Adipocyte (in vitro differentiated cells): Measurements from ENCODE around the gene TMEM181.
"Not testable (repeated sequence)": the region's sequence is repeated elsewhere in the genome, so short reads cannot be mapped to it uniquely, and the experiment has no call there.

Experiments used
- DNase-seq: peaks from one replicate; pipeline ENCODE4 v3.0.0-alpha.2; 2015; ENCODE audit warnings: low read depth
- H3K27me3 ChIP-seq: replicated peaks from 2 replicates; pipeline ENCODE4 v1.7.0; 2013; ENCODE audit warnings: mild to moderate bottlenecking, low read length, moderate library complexity; ENCODE audit not compliant: control insufficient read depth, insufficient read depth
- H3K36me3 ChIP-seq: 2 replicates; pipeline ENCODE4 v1.7.0; 2013; ENCODE audit warnings: low read length, mild to moderate bottlenecking, moderate library complexity; ENCODE audit not compliant: control insufficient read depth, insufficient read depth, severe bottlenecking
- H3K4me1 ChIP-seq: 2 replicates; pipeline ENCODE4 v1.7.0; 2013; ENCODE audit warnings: mild to moderate bottlenecking, low read length, moderate library complexity; ENCODE audit not compliant: control insufficient read depth, insufficient read depth
- H3K4me3 ChIP-seq: 2 replicates; pipeline ENCODE4 v1.7.0; 2013; ENCODE audit warnings: mild to moderate bottlenecking, low read length, moderate library complexity
- H3K9ac ChIP-seq: 2 replicates; pipeline ENCODE4 v1.7.0; 2013; ENCODE audit warnings: mild to moderate bottlenecking, low read length, moderate library complexity
- H3K9me3 ChIP-seq: 2 replicates; pipeline ENCODE4 v1.7.0; 2013; ENCODE audit warnings: mild to moderate bottlenecking, low read length, moderate library complexity; ENCODE audit not compliant: control insufficient read depth

Gene TMEM181

GRCh38 chr6:158556113-158556512, 3.8 kb upstream of the TMEM181 start:
- Histone ChIP-seq H3K4me3 (no peak overlapping the region), H3K36me3 (no peaks in the 10 kb centered on the region), H3K9me3 (no peaks in the 10 kb centered on the region), H3K27me3 (no peaks in the 10 kb centered on the region), H3K4me1 (peaks cover 9% of the 10 kb centered on the region), H3K9ac (no peak overlapping the region)
- DNase-seq = no peak

DNA sequence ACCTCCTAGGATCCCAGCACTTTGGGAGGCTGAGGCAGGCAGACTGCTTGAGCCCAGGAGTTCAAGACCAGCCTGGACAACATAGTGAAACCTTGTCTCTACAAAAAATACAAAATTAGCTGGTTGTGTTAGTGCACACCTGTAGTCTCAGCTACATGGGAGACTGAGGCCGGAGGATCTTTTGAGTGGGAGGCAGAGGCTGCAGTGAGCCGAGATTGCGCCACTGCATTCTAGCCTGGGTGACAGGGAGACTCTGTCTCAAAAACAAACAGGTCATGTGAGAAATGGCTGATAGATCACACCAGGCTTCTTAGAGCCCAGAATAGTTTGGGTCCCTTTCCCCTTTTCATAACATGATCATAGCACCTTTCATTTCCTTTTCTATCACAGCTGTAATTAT, 2.8 kb upstream of the TMEM181 start:
- DNase-seq = not testable (repeated sequence)

GRCh38 chr6:158557927-158558326, 2.0 kb upstream of the TMEM181 start:
- no peaks in the 10 kb centered on the region for H3K9me3 ChIP-seq
- H3K9ac ChIP-seq = no peak overlapping the region
- H3K27me3 ChIP-seq = no peaks in the 10 kb centered on the region
- no peaks in the 10 kb centered on the region for H3K36me3 ChIP-seq
- no peak overlapping the region for H3K4me3 ChIP-seq
- DNase-seq = no peak
- H3K4me1 ChIP-seq = peaks cover 24% of the 10 kb centered on the region

More for the DNA sequence above, 2.8 kb upstream of the TMEM181 start:
- H3K27me3 ChIP-seq, H3K9ac ChIP-seq, H3K4me3 ChIP-seq, H3K9me3 ChIP-seq, H3K36me3 ChIP-seq: not testable (repeated sequence)
- peaks cover 19% of the 10 kb centered on the region for H3K4me1 ChIP-seq

- peaks cover 30% of the 10 kb centered on the region for H3K4me1 ChIP-seq
- peak overlapping the region; percentile 92 for H3K4me3 ChIP-seq
- no peaks in the 10 kb centered on the region for H3K9me3 ChIP-seq
- H3K9ac ChIP-seq = no peak overlapping the region
- DNase-seq = no peak
- H3K36me3 ChIP-seq = no peaks in the 10 kb centered on the region
- H3K27me3 ChIP-seq = no peaks in the 10 kb centered on the region
Observed at GRCh38 chr6:158558415-158559306, 1.2 kb upstream of the TMEM181 start.

DNA sequence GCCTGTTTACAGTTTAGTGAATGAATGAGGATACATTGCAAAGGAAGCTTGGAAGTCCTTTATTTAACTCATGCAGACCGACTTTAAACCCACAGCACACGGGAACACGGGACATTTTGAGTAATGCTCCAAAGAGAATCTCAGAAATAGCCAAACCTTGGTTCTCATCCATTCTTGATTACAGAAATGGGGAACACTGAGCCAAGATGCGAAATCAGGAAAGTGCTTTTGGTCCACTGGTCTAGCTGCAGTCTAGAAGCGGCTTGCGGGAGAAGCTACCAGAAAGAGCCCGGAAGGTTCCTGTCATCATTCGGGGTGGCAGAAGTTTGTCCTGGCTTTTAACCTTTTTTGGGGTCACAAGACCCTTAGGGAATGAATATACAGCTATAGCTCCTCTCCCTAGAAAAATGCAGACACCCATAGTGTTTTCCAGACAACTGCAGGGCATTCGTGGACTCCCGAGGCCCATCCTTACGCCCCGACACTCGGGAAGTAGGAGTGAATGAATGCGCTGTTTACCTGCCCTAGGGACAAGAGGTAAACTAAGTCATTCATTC, 475 bp upstream of the TMEM181 start:
- Histone ChIP-seq H3K27me3 (no peaks in the 10 kb centered on the region), H3K4me3 (peak overlapping the region; percentile 92)
- no peak for DNase-seq

DNA sequence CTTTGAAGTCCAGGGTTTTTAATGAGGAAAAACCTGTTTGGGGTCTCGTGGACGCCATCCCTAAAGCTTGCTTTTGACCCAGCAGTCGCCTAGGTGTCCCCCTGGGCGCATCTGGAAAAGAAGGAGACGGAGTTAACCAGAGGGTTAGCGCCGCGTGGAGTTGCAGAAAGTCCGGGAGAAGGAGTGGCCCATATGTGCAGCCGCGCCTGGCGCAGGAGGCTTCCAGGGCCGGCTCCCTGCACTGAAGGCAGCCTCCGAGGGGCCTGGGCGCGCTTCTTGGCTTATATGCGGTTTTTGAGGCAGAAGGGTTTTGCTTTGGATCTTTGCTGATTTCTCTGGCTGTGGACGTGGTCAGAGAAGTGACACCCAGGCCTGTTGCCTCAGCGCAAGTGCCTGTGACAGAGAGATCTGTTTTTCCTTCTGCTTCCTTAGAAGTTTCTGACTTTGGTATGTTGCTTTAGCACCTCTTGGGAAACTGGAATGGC, 987 bp downstream of the TMEM181 start:
- H3K4me3 ChIP-seq = peak overlapping the region; percentile 92
- H3K27me3 ChIP-seq = no peaks in the 10 kb centered on the region
- peak overlapping the region; percentile 87 for H3K9ac ChIP-seq
- peaks cover 33% of the 10 kb centered on the region for H3K4me1 ChIP-seq
- peak; percentile 70 for DNase-seq
- H3K36me3 ChIP-seq = no peaks in the 10 kb centered on the region
- no peaks in the 10 kb centered on the region for H3K9me3 ChIP-seq

More for the DNA sequence above, 475 bp upstream of the TMEM181 start:
- Histone ChIP-seq H3K4me1 (peaks cover 33% of the 10 kb centered on the region), H3K9me3 (no peaks in the 10 kb centered on the region), H3K36me3 (no peaks in the 10 kb centered on the region), H3K9ac (peak overlapping the region; percentile 87)

DNA sequence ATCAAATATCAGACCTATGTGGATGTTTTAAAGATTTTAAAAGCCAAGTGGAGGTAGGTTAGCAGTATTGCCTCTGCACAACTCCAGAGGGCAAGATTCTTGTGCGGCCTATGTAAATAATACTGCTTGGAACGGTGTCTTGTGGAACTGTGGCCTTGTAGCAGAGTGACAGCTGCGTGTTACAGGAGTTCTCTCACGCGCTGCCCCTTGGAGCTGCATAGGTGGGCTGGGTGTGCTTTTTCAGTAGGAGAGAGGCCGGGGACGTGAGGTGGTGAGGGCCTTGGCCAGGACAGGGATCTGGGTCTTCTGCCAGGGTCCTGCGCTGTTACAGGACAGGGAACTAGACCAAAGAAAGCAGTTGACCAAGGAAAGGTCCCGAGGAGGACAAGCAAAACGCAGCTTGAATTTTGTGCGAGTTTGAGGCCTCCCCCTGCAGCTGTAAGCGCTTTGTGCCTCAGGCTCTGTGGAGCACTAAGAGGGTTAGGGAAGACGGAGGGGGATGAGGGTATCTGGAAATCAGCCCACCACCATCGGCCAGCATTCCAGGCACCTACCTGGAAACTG, 1.5 kb downstream of the TMEM181 start:
- DNase-seq = no peak
- no peaks in the 10 kb centered on the region for H3K27me3 ChIP-seq
- H3K9me3 ChIP-seq = no peaks in the 10 kb centered on the region
- H3K4me3 ChIP-seq = peak overlapping the region; percentile 92
- H3K36me3 ChIP-seq = no peaks in the 10 kb centered on the region
- peak overlapping the region; percentile 87 for H3K9ac ChIP-seq
- peaks cover 33% of the 10 kb centered on the region for H3K4me1 ChIP-seq

- no peaks in the 10 kb centered on the region for H3K36me3 ChIP-seq
Observed at GRCh38 chr6:158561938-158562337, 2.0 kb downstream of the TMEM181 start.

DNA sequence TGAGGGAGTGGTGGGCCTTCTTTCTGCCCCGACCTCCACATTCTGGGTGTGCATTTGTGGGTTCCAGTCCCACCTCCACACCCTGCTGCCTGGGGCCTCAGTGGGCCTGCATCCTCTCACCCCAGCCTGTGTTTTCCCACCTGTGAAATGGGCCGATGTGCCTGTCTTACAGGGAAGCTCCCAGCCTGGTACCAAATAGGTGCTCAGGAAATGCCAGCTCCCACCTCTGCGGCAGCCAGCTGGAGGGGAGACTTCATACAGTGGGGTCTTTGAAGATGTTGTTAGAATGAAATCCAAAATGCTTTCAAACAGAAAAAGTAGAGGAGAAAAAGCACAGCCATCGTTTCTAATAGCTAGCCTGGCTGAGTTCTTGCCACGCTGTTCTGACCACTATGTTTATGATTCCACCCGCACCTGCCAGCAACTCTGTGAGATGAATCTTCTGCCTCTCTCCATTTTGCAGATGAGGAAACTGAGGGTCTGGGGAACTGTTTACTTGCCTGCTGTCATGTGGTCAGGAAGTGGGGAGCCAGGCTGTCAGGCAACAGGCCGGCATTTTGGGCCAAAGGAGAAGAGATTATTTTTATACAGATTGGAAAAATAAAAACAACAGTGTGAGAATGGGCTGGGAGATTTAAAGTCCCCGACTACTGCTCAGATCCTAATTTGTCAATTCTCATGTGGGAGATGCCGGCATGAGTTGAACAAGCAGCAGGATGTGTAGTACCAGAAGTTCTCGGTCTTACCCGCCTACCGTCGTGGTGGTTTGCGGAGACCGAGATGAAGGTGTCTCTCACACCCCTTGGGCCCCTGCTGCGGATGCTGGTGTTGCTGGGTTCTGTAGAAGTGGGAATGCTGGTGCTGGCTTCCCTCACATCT, 4.6 kb downstream of the TMEM181 start:
- Histone ChIP-seq H3K27me3 (no peaks in the 10 kb centered on the region), H3K9me3 (no peaks in the 10 kb centered on the region), H3K9ac (no peak overlapping the region), H3K36me3 (no peaks in the 10 kb centered on the region), H3K4me3 (no peak overlapping the region), H3K4me1 (peaks cover 28% of the 10 kb centered on the region)
- no peak for DNase-seq

More at GRCh38 chr6:158561938-158562337, 2.0 kb downstream of the TMEM181 start:
- Histone ChIP-seq H3K4me3 (peak overlapping the region; percentile 92), H3K4me1 (peaks cover 33% of the 10 kb centered on the region), H3K9ac (peak overlapping the region; percentile 87), H3K27me3 (no peaks in the 10 kb centered on the region), H3K9me3 (no peaks in the 10 kb centered on the region)
- no peak for DNase-seq

- Histone ChIP-seq H3K4me1 (peaks cover 27% of the 10 kb centered on the region), H3K36me3 (no peaks in the 10 kb centered on the region), H3K9ac (no peak overlapping the region), H3K27me3 (no peaks in the 10 kb centered on the region), H3K9me3 (no peaks in the 10 kb centered on the region), H3K4me3 (no peak overlapping the region)
- no peak for DNase-seq
Observed at GRCh38 chr6:158565122-158565429, 5.2 kb downstream of the TMEM181 start.
